PC-3 (cell line): ENCODE measurements around the gene SLC1A7. TPM values are rescaled to one million over a fixed set of nuclear protein-coding genes. Genes with fewer than 3 reads are reported as not detected.

ENCODE experiments used
- ATAC-seq: fragments of 200-7000 bp; cut with Tn5 transposase; 2 replicates; pipeline ENCODE4 v1.9.1; 2020; ENCODE audit warnings: mild to moderate bottlenecking, moderate library complexity
- BruUV-seq: library from RNA; stranded (reverse); fragments of 400-500 nt; replicated peaks from 2 replicates; lab custom pipeline; 2021; lab: Mats Ljungman, UMichigan
- CTCF ChIA-PET: fragments of 300-600 bp; sonication (Branson Sonifier 250); formaldehyde crosslinking; loops from one replicate; lab custom pipeline; 2022; ENCODE audit warnings: antibody characterized with exemption; lab: Charles Lee
- POLR2A ChIA-PET: fragments of 300-600 bp; sonication (Branson Sonifier 250); formaldehyde crosslinking; loops from one replicate; lab custom pipeline; 2022; ENCODE audit warnings: antibody characterized with exemption; ENCODE audit not compliant: unreplicated experiment; lab: Charles Lee
- DNase-seq: peaks from one replicate; pipeline ENCODE4 v3.0.0-alpha.2; 2015
- H2AFZ ChIP-seq: fragments of 300-600 bp; sonication (generic); 2 replicates; pipeline ENCODE4 v1.6.0; 2016; ENCODE audit warnings: antibody characterized with exemption, low read length
- H3F3A ChIP-seq: fragments of 300-600 bp; sonication (generic); one replicate; pipeline ENCODE4 v1.6.0; 2017; ENCODE audit warnings: antibody characterized with exemption, low read length, control low read depth, mild to moderate bottlenecking; ENCODE audit not compliant: unreplicated experiment
- H3K27ac ChIP-seq: fragments of 300-600 bp; sonication (generic); 2 replicates; pipeline ENCODE4 v1.5.1; 2016; ENCODE audit warnings: mild to moderate bottlenecking, low read length
- H3K27me3 ChIP-seq: fragments of 300-600 bp; sonication (generic); 2 replicates; pipeline ENCODE4 v1.6.1; 2016; ENCODE audit warnings: low read length, mixed read lengths
- H3K36me3 ChIP-seq: fragments of 300-600 bp; sonication (generic); 2 replicates; pipeline ENCODE4 v1.6.1; 2016; ENCODE audit warnings: low read depth, mixed run types, low read length, mixed read lengths
- H3K4me1 ChIP-seq: fragments of 300-600 bp; sonication (generic); 2 replicates; pipeline ENCODE4 v1.5.1; 2016; ENCODE audit warnings: low read length; ENCODE audit not compliant: insufficient read depth
- H3K4me2 ChIP-seq: fragments of 300-600 bp; sonication (generic); 2 replicates; pipeline ENCODE4 v1.6.0; 2016; ENCODE audit warnings: low read length
- H3K4me3 ChIP-seq: fragments of 300-600 bp; sonication (generic); 2 replicates; pipeline ENCODE4 v1.5.1; 2016; ENCODE audit warnings: mild to moderate bottlenecking, low read length, mixed read lengths
- H3K79me2 ChIP-seq: fragments of 300-600 bp; sonication (generic); 2 replicates; pipeline ENCODE4 v1.6.1; 2017; ENCODE audit warnings: low read length, mixed read lengths
- H3K9ac ChIP-seq: fragments of 300-600 bp; sonication (generic); 2 replicates; pipeline ENCODE4 v1.6.0; 2016; ENCODE audit warnings: mild to moderate bottlenecking, low read length
- H3K9me2 ChIP-seq: fragments of 300-600 bp; sonication (generic); replicated peaks from 2 replicates; pipeline ENCODE4 v1.6.1; 2016; ENCODE audit warnings: mixed run types, low read length, mixed read lengths
- H3K9me3 ChIP-seq: fragments of 300-600 bp; sonication (generic); 2 replicates; pipeline ENCODE4 v1.6.1; 2016; ENCODE audit warnings: low read length, mixed read lengths
- H4K20me1 ChIP-seq: fragments of 300-600 bp; sonication (generic); 2 replicates; pipeline ENCODE4 v1.6.1; 2016; ENCODE audit warnings: low read length, mixed read lengths
- CTCF ChIP-seq: fragments of 300-600 bp; sonication (generic); conservative IDR thresholded peaks from 2 replicates; pipeline ENCODE4 v1.5.1; 2017; ENCODE audit warnings: antibody characterized with exemption, low read depth, mild to moderate bottlenecking, low read length
- EZH2 ChIP-seq: fragments of 300-600 bp; sonication (generic); IDR thresholded peaks from one replicate; pipeline ENCODE4 v1.6.1; 2017; ENCODE audit warnings: antibody characterized with exemption, mild to moderate bottlenecking, low read length; ENCODE audit not compliant: unreplicated experiment
- EZH2phosphoT487 ChIP-seq: fragments of 300-600 bp; sonication (generic); IDR thresholded peaks from 2 replicates; pipeline ENCODE4 v1.6.1; 2018; ENCODE audit warnings: mild to moderate bottlenecking, antibody characterized with exemption, low read length, borderline replicate concordance
- intact Hi-C: fragments of 100-400 bp; cut with micrococcal nuclease; formaldehyde crosslinking; loops from 2 replicates; pipeline ENCODE4 v1.9.0; 2023
- total RNA-seq: library from RNA; depleted of rRNA; stranded (reverse); fragments of >200 nt; gene quantifications from 2 replicates; pipeline ENCODE4 v1.2.3, GENCODE V29; 2014

Gene SLC1A7
- total RNA-seq, 1 experiment from 2014 or later: 0.26 TPM

- ChIA-PET POLR2A (no interaction called here), CTCF (no interaction called here)
- Histone ChIP-seq H3K79me2 (no peaks in the 10 kb centered on the region), H4K20me1 (no peaks in the 10 kb centered on the region), H3K9me2 (no peaks in the 10 kb centered on the region), H3K4me3 (no peak overlapping the region), H3K4me2 (no peak overlapping the region), H3K9ac (no peak overlapping the region), H3K27me3 (no peaks in the 10 kb centered on the region), H3K36me3 (no peaks in the 10 kb centered on the region), H3K9me3 (no peaks in the 10 kb centered on the region), H3K27ac (no peak overlapping the region), H3K4me1 (peaks cover 14% of the 10 kb centered on the region), H2AFZ (no peak overlapping the region), H3F3A (no peaks in the 10 kb centered on the region)
- no peak for DNase-seq
- intact Hi-C loops: no loop called here
- ATAC-seq: no peak
- BruUV-seq: no TSS peak
- TF ChIP-seq CTCF: no peak
Observed at GRCh38 chr1:53089478-53090226, 52.8 kb downstream of the SLC1A7 start.

- Histone ChIP-seq H3K36me3 (no peaks in the 10 kb centered on the region), H3K4me2 (no peak overlapping the region), H3F3A (no peaks in the 10 kb centered on the region), H3K9me2 (no peaks in the 10 kb centered on the region), H3K4me1 (peaks cover 23% of the 10 kb centered on the region), H3K27me3 (no peaks in the 10 kb centered on the region), H3K4me3 (no peak overlapping the region), H4K20me1 (no peaks in the 10 kb centered on the region), H3K9me3 (no peaks in the 10 kb centered on the region), H3K9ac (no peak overlapping the region), H3K27ac (no peak overlapping the region), H2AFZ (no peak overlapping the region), H3K79me2 (no peaks in the 10 kb centered on the region)
- intact Hi-C loops: no loop called here
- DNase-seq: no peak
- ChIA-PET CTCF (no interaction called here), POLR2A (no interaction called here)
- BruUV-seq: no TSS peak
- TF ChIP-seq CTCF: no peak
- TF ChIP-seq EZH2: no peak
- TF ChIP-seq EZH2phosphoT487: no peak
- ATAC-seq: no peak
Observed at GRCh38 chr1:53088616-53089300, 53.7 kb downstream of the SLC1A7 start.
